Sigmoid colon (tissue), 7 donors: ENCODE data around the gene VWDE. TPM values are rescaled to one million over a fixed set of nuclear protein-coding genes. Genes with fewer than 3 reads are reported as not detected.

Experiments
- DNase-seq: peaks from one replicate; pipeline ENCODE4 v3.0.0-alpha.2; 2019
- H3K27ac ChIP-seq, 4 donors: fragments of 200-600 bp; sonication (generic); one replicate each; pipeline ENCODE4 v1.5.1; 2016 to 2019; ENCODE audit warnings: mild to moderate bottlenecking in 1 of 4
- H3K27me3 ChIP-seq, 3 donors: fragments of 200-600 bp; sonication (generic); one replicate each; pipeline ENCODE4 v1.5.1; 2019; ENCODE audit warnings: mild to moderate bottlenecking in 1 of 3
- H3K36me3 ChIP-seq, 4 donors: fragments of 200-600 bp; sonication (generic); one replicate each; pipeline ENCODE4 v1.5.1; 2016 to 2019
- H3K4me1 ChIP-seq, 4 donors: fragments of 200-600 bp; sonication (generic); one replicate each; pipeline ENCODE4 v1.5.1; 2017 to 2019
- H3K4me3 ChIP-seq, 4 donors: fragments of 200-600 bp; sonication (generic); one replicate each; pipeline ENCODE4 v1.5.1; 2017 to 2019; ENCODE audit warnings: mild to moderate bottlenecking in 2 of 4, moderate library complexity in 1 of 4
- H3K9me3 ChIP-seq, 4 donors: fragments of 200-600 bp in 3 of 4; sonication (generic) in 3 of 4; one replicate each; pipeline versions ENCODE4 v1.5.1 to v1.6.1; 2013 to 2019
- EP300 ChIP-seq, 4 donors: sonication (generic); formaldehyde crosslinking; IDR thresholded peaks; one replicate each; pipeline ENCODE4 v1.6.1; 2017; ENCODE audit warnings: antibody characterized with exemption in 4 of 4
- POLR2A ChIP-seq, 2 donors: fragments of 450-650 bp; IDR thresholded peaks; one replicate each; pipeline ENCODE4 v1.6.1; 2016; ENCODE audit warnings: antibody characterized with exemption in 2 of 2, mild to moderate bottlenecking in 2 of 2, moderate library complexity in 2 of 2
- POLR2AphosphoS5 ChIP-seq, 4 donors: sonication (generic); formaldehyde crosslinking; IDR thresholded peaks; one replicate each; pipeline ENCODE4 v1.6.1; 2017; ENCODE audit warnings: antibody characterized with exemption in 4 of 4
- WGBS, 2 donors: extraction: QIAGEN DNeasy Blood & Tissue Kit; methylation state at CpG; one replicate each; pipeline ENCODE4 v1.1.7; 2013; 5-methylcytosine and 5-hydroxymethylcytosine counted together
- intact Hi-C: fragments of 100-400 bp; cut with DNase I; formaldehyde crosslinking; loops from one replicate; pipeline ENCODE4 v1.15.1; 2023
- polyA plus RNA-seq, 3 donors: library from polyadenylated mRNA; stranded (reverse); fragments of 200-250 nt; gene quantifications; one replicate each; pipeline ENCODE4 v1.2.3, GENCODE V29; 2013
- total RNA-seq, 4 donors: library from RNA; depleted of rRNA; stranded (reverse); fragments of >200 nt; gene quantifications; one replicate each; pipeline ENCODE4 v1.1.0, GENCODE V29; 2016
- TF ChIP-seq, protein P1 (sequence below), 4 experiments: fragments of 450-650 bp in 3 of 4; fragments of 200-600 bp in 1 of 4; IDR thresholded peaks; one replicate each; pipeline ENCODE4 v1.5.1; 2016 to 2019; ENCODE audit warnings: antibody characterized with exemption in 4 of 4, mild to moderate bottlenecking in 3 of 4, moderate library complexity in 2 of 4
- donor health status: healthy with polysubstance abuse.
- donor health status: Bipolar disorder and iron deficiency.
- donor health status: healthy.

VWDE gene
- total and polyA plus RNA-seq, 7 donors: under 0.01 to 0.39 (median 0.27) TPM; not detected in 4

DNA sequence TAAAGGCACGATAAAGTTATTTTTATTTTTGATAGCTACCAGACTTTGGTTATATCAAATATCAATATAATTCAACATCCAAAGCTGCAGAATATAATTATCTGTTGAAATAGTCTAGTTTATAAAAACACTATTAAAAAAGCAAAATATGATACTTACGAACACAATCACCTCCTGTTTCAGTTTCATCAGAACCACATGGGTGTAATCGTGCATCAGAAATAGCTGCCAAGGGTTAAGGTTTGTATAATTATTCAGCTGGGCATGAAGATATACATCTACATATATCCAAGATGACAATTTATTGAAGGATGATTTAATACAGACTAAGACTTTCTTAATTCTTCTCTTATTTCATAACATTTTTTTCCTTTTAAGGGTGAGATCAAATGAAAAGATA is 20.3 kb downstream of the VWDE start:
- intact Hi-C loops: no loop called here
- DNase-seq: no peak
- Histone ChIP-seq H3K9me3 (no peaks in the 10 kb centered on the region), H3K4me1 (no peaks in the 10 kb centered on the region), H3K27me3 (no peaks in the 10 kb centered on the region), H3K4me3 (no peak overlapping the region), H3K27ac (no peak overlapping the region), H3K36me3 (no peaks in the 10 kb centered on the region)
- 92 to 93% methylated on average over 3 of the region's 3 CpGs for WGBS, 2 donors
- TF ChIP-seq POLR2A (IDR thresholded peaks at IDR 0.05): no peak
- TF ChIP-seq POLR2AphosphoS5 (IDR thresholded peaks at IDR 0.05): no peak
- TF ChIP-seq, protein P1, sequence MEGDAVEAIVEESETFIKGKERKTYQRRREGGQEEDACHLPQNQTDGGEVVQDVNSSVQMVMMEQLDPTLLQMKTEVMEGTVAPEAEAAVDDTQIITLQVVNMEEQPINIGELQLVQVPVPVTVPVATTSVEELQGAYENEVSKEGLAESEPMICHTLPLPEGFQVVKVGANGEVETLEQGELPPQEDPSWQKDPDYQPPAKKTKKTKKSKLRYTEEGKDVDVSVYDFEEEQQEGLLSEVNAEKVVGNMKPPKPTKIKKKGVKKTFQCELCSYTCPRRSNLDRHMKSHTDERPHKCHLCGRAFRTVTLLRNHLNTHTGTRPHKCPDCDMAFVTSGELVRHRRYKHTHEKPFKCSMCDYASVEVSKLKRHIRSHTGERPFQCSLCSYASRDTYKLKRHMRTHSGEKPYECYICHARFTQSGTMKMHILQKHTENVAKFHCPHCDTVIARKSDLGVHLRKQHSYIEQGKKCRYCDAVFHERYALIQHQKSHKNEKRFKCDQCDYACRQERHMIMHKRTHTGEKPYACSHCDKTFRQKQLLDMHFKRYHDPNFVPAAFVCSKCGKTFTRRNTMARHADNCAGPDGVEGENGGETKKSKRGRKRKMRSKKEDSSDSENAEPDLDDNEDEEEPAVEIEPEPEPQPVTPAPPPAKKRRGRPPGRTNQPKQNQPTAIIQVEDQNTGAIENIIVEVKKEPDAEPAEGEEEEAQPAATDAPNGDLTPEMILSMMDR (IDR thresholded peaks at IDR 0.05): no peak
- no peak for TF ChIP-seq EP300 (IDR thresholded peaks at IDR 0.05)

DNA sequence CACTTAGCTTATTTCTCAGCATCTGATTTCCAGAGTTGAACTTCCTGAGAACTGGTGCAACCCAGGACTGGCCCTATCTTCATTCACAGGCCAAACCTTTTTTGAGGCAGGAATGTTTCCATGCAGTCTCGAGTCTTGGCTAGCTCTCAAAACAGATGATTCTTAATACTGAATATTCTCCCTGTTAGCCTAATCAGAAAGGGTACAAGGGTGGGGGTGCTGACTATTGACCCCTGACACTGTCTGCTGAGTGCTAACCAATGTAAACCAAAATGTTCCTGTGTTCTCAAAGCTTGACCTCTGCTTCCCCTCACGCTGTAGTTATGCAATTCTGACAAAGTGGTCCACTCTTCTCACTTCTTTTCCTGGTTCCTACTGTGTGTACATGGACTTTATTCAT is 25.3 kb downstream of the VWDE start:
- no peaks in the 10 kb centered on the region for H3K9me3 ChIP-seq
- intact Hi-C loops: no loop called here
- 69 to 86% methylated on average over 2 of the region's 2 CpGs for WGBS, 2 donors
- TF ChIP-seq, protein P1 (IDR thresholded peaks at IDR 0.05): no peak
- TF ChIP-seq POLR2A (IDR thresholded peaks at IDR 0.05) (no peak), EP300 (IDR thresholded peaks at IDR 0.05) (no peak), POLR2AphosphoS5 (IDR thresholded peaks at IDR 0.05) (no peak)
- no peaks in the 10 kb centered on the region for H3K27me3 ChIP-seq
- no peaks in the 10 kb centered on the region for H3K4me1 ChIP-seq
- no peaks in the 10 kb centered on the region for H3K36me3 ChIP-seq
- no peak overlapping the region for H3K27ac ChIP-seq
- DNase-seq: no peak
- H3K4me3 ChIP-seq: no peak overlapping the region

DNA sequence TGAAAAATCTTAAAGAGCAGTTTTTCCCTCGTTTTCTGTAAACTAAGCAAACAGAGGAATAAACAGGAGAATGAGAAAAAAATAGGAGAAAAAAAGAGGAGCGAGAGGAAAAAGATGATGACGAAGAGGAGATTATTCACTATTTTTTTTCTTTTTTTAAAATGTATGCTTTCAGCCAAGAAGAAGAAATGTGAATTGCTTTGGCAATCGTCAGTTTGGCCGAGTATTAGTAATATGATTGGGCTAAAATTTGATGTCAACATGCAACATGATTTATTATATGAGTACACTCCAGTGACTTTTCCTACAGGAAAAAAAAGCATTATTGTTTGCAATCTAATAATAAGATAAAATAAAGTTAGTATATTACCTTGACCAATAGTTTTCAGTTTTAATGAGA is 26.3 kb downstream of the VWDE start:
- Histone ChIP-seq H3K9me3 (no peaks in the 10 kb centered on the region), H3K4me1 (no peaks in the 10 kb centered on the region), H3K27me3 (no peaks in the 10 kb centered on the region), H3K36me3 (no peaks in the 10 kb centered on the region), H3K4me3 (no peak overlapping the region), H3K27ac (no peak overlapping the region)
- DNase-seq: no peak
- TF ChIP-seq, protein P1 (IDR thresholded peaks at IDR 0.05): no peak
- WGBS, 2 donors: 88 to 93% methylated on average over 5 of the region's 5 CpGs
- intact Hi-C loops: no loop called here

DNA sequence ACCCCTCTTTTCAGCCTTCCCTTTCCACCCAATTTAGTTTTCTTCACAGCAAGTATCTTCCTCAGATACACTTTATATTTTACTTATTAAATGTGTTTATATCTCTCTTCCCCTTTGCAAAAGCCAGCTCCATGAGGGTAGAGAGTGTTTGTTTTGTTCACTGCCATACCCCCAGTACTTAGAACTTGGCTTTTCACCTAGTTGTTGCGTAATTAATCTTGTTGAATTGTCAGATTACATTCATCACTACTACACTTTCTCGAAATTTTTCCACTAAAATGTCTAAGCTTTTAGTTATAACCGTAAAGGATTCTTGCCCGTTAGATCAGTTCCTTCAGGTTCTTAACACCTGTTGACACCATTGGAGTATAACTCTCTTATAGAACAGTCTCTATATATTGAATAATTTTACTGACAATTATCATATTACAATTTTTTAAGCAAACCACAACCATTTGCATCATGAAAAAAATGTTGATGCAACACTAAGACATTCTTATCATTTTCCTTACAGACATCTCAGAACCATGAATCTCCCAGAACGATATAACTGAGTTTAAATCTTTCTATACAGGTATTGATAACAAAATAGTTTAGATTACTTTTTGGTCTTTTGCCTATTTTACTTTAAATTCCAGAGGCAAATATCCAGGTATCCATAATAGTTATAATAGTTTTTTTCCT is 29.9 kb downstream of the VWDE start:
- H3K4me1 ChIP-seq: no peaks in the 10 kb centered on the region
- no peak for DNase-seq
- WGBS, 2 donors: 85 to 87% methylated on average over 5 of the region's 5 CpGs
- no peaks in the 10 kb centered on the region for H3K36me3 ChIP-seq
- no peaks in the 10 kb centered on the region for H3K9me3 ChIP-seq
- TF ChIP-seq, protein P1 (IDR thresholded peaks at IDR 0.05): no peak
- no peak for TF ChIP-seq EP300 (IDR thresholded peaks at IDR 0.05)
- no peak for TF ChIP-seq POLR2AphosphoS5 (IDR thresholded peaks at IDR 0.05)
- no peak for TF ChIP-seq POLR2A (IDR thresholded peaks at IDR 0.05)
- intact Hi-C loops: no loop called here
- no peak overlapping the region for H3K27ac ChIP-seq
- no peak overlapping the region for H3K4me3 ChIP-seq
- no peaks in the 10 kb centered on the region for H3K27me3 ChIP-seq

DNA sequence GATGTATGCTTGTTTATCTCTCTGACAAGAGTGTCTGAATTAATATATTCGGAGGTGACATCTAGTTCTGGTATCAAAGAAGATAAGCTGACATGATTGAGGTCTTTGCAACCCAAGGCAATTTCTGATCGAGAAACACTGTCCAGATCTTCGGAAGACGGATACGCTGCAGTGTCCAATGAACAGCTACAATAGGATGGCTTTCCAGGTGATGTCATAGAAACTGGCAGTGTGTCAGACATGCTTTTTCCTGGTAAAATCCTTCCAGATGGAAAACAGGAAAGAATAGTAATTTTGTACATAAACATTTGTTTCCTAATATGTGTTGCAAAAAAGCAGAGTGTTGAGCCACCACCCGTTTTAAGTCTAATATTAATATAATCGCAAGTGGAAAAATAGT is 33.4 kb downstream of the VWDE start:
- intact Hi-C loops: no loop called here
- Histone ChIP-seq H3K27ac (no peak overlapping the region), H3K4me3 (no peak overlapping the region), H3K36me3 (no peaks in the 10 kb centered on the region), H3K9me3 (no peaks in the 10 kb centered on the region), H3K4me1 (no peaks in the 10 kb centered on the region), H3K27me3 (no peaks in the 10 kb centered on the region)
- WGBS, 2 donors: 92 to 93% methylated on average over 7 of the region's 7 CpGs
- TF ChIP-seq POLR2A (IDR thresholded peaks at IDR 0.05) (no peak), EP300 (IDR thresholded peaks at IDR 0.05) (no peak), POLR2AphosphoS5 (IDR thresholded peaks at IDR 0.05) (no peak)
- TF ChIP-seq, protein P1 (IDR thresholded peaks at IDR 0.05): no peak
- DNase-seq: no peak
